AG10803 (cell line): ENCODE data around the gene SCAMP3.
A peak's percentile ranks its signal among the peaks of the same experiment; 100 is the strongest.

Experiments
- DNase-seq: peaks from one replicate; pipeline ENCODE4 v3.0.0; 2010; ENCODE audit warnings: low read depth
- H3K4me3 ChIP-seq: 2 replicates; pipeline ENCODE4 v1.5.1; 2011; ENCODE audit warnings: mild to moderate bottlenecking, low read length, control low read depth
- TF ChIP-seq, protein P1 (sequence below): conservative IDR thresholded peaks from 2 replicates; pipeline ENCODE4 v1.5.1; 2011; ENCODE audit warnings: mild to moderate bottlenecking, low read length, control low read depth, inconsistent platforms

SCAMP3 gene

GRCh38 chr1:155266553-155266952 is 4.4 kb upstream of the SCAMP3 start:
- TF ChIP-seq, protein P1, sequence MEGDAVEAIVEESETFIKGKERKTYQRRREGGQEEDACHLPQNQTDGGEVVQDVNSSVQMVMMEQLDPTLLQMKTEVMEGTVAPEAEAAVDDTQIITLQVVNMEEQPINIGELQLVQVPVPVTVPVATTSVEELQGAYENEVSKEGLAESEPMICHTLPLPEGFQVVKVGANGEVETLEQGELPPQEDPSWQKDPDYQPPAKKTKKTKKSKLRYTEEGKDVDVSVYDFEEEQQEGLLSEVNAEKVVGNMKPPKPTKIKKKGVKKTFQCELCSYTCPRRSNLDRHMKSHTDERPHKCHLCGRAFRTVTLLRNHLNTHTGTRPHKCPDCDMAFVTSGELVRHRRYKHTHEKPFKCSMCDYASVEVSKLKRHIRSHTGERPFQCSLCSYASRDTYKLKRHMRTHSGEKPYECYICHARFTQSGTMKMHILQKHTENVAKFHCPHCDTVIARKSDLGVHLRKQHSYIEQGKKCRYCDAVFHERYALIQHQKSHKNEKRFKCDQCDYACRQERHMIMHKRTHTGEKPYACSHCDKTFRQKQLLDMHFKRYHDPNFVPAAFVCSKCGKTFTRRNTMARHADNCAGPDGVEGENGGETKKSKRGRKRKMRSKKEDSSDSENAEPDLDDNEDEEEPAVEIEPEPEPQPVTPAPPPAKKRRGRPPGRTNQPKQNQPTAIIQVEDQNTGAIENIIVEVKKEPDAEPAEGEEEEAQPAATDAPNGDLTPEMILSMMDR: no peak
- DNase-seq: no peak
- H3K4me3 ChIP-seq: no peak overlapping the region

- DNase-seq: no peak
- TF ChIP-seq, protein P1: no peak
- H3K4me3 ChIP-seq: no peak overlapping the region
Observed at GRCh38 chr1:155263067-155263466, 907 bp upstream of the SCAMP3 start.

DNA sequence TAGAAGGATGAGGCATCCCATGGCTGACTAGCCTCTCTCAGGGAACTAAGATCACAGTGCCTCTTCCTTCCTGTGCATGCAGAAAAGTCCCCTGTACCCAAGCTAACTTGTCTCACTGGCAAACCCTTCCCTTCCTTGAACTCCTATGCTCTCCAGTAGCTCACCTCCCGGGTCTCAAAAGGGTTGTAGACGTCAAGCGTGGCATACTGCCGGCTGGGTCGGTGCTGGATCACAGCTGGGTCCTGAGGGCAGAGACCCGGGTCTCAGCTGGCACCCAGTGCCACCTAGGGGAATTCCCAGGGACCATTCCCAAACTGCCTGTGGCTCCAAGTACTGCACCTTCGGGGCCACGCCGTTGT is 688 bp downstream of the SCAMP3 start:
- no peak for DNase-seq
- peak overlapping the region; percentile 97 for H3K4me3 ChIP-seq
- TF ChIP-seq, protein P1: peak; percentile 3; the same call in 1 of the 2 replicates

GRCh38 chr1:155260276-155260675 is 1.9 kb downstream of the SCAMP3 start:
- H3K4me3 ChIP-seq: no peak overlapping the region
- no peak for DNase-seq
- TF ChIP-seq, protein P1: no peak

- peak overlapping the region; percentile 80 for H3K4me3 ChIP-seq
- TF ChIP-seq, protein P1: no peak
- no peak for DNase-seq
Observed at GRCh38 chr1:155256058-155256852, 5.9 kb downstream of the SCAMP3 start.

GRCh38 chr1:155255243-155256007 is 6.7 kb downstream of the SCAMP3 start, which contains the start of gene ENTREP3:
Gene ENTREP3 (minus strand): TSS chr1:155255483. CDS start chr1:155254877, 606 bp downstream.
- peak; percentile 75 for DNase-seq
- TF ChIP-seq, protein P1: no peak
- peak within 1 kb of the TSS; percentile 80 for H3K4me3 ChIP-seq
